ENCODE results near the gene INO80B.

DNA sequence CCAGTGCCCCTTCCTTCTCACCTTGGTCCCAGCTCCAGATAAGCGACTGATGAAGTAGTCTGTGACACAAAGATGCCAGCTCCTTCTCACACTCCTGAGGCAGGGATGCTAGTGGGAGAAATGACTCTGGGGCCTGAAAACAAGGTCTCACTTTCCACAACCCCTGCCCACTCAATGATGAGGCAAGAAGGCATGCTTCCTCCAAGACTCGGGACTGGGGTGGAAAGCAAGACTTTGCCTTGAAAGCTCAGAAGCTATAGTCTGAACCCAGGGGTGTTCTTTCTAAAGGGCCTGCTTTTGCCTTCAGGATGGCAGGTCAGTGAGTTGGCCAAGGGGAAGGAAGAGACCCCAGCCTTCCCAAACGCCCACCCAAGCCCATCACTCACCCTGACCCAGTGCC is 26.5 kb downstream of the INO80B start:
- TF ChIP-seq, protein P1, sequence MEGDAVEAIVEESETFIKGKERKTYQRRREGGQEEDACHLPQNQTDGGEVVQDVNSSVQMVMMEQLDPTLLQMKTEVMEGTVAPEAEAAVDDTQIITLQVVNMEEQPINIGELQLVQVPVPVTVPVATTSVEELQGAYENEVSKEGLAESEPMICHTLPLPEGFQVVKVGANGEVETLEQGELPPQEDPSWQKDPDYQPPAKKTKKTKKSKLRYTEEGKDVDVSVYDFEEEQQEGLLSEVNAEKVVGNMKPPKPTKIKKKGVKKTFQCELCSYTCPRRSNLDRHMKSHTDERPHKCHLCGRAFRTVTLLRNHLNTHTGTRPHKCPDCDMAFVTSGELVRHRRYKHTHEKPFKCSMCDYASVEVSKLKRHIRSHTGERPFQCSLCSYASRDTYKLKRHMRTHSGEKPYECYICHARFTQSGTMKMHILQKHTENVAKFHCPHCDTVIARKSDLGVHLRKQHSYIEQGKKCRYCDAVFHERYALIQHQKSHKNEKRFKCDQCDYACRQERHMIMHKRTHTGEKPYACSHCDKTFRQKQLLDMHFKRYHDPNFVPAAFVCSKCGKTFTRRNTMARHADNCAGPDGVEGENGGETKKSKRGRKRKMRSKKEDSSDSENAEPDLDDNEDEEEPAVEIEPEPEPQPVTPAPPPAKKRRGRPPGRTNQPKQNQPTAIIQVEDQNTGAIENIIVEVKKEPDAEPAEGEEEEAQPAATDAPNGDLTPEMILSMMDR (IDR thresholded peaks at IDR 0.05 in 8 of 11, conservative IDR thresholded peaks at IDR 0.05 in 3 of 11), result no peak
- TF ChIP-seq POLR2A (IDR thresholded peaks at IDR 0.05), result no peak
